22Rv1 (cell line): ENCODE results near the gene SRC.

Source experiments
- H3K27ac ChIP-seq: fragments of 450-650 bp; 2 replicates; pipeline ENCODE4 v1.5.1; 2017
- ZFX ChIP-seq: fragments of 450-650 bp; IDR thresholded peaks from 2 replicates; pipeline ENCODE4 v1.6.1; 2017; ENCODE audit warnings: antibody characterized with exemption, borderline replicate concordance
- TF ChIP-seq, protein P1 (sequence below): fragments of 450-650 bp; IDR thresholded peaks from 2 replicates; pipeline ENCODE4 v1.5.1; 2017; ENCODE audit warnings: mild to moderate bottlenecking

The SRC gene

DNA sequence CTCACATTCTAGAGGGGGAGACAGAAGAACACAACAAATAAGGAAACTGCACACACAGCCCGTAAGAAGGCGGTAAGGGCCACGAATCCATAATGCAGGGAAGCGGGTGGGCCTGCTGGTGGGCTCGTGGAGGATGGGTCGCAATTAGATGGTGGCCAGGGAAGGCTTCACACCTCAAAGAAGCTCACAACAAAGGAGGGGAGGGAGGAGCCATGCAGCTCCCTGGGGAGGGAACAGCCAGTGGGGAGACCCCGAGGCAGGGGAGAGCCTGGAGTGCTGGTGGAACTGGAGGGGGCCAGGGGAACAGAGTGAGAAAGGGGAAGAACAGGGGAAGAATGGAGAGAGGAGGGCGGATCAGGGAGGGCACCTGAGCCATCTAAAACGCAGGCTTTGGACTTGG lies 13.4 kb downstream of the SRC start:
- H3K27ac ChIP-seq: no peak overlapping the region
- TF ChIP-seq, protein P1, sequence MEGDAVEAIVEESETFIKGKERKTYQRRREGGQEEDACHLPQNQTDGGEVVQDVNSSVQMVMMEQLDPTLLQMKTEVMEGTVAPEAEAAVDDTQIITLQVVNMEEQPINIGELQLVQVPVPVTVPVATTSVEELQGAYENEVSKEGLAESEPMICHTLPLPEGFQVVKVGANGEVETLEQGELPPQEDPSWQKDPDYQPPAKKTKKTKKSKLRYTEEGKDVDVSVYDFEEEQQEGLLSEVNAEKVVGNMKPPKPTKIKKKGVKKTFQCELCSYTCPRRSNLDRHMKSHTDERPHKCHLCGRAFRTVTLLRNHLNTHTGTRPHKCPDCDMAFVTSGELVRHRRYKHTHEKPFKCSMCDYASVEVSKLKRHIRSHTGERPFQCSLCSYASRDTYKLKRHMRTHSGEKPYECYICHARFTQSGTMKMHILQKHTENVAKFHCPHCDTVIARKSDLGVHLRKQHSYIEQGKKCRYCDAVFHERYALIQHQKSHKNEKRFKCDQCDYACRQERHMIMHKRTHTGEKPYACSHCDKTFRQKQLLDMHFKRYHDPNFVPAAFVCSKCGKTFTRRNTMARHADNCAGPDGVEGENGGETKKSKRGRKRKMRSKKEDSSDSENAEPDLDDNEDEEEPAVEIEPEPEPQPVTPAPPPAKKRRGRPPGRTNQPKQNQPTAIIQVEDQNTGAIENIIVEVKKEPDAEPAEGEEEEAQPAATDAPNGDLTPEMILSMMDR: no peak
- TF ChIP-seq ZFX: no peak

DNA sequence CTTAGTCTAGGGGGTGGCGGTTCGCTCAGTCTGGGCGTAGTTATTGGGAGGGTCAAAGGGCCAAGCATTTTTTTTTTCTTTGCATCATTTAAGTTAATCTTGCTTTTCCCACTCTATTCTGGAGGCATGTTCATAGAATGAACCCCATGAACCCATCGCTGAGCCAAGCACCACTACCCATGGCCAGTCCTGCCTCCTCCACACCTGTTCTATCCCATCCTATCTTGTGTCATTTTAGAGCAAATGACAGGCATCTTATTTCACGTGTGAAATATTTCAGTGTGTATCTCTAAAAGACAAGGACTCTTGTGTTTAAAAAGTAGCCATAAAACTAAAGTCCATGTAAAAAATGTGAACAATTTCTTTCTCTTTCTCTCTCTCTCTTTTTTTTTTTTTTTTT lies 13.9 kb downstream of the SRC start:
- H3K27ac ChIP-seq: no peak overlapping the region
- no peak for TF ChIP-seq ZFX

DNA sequence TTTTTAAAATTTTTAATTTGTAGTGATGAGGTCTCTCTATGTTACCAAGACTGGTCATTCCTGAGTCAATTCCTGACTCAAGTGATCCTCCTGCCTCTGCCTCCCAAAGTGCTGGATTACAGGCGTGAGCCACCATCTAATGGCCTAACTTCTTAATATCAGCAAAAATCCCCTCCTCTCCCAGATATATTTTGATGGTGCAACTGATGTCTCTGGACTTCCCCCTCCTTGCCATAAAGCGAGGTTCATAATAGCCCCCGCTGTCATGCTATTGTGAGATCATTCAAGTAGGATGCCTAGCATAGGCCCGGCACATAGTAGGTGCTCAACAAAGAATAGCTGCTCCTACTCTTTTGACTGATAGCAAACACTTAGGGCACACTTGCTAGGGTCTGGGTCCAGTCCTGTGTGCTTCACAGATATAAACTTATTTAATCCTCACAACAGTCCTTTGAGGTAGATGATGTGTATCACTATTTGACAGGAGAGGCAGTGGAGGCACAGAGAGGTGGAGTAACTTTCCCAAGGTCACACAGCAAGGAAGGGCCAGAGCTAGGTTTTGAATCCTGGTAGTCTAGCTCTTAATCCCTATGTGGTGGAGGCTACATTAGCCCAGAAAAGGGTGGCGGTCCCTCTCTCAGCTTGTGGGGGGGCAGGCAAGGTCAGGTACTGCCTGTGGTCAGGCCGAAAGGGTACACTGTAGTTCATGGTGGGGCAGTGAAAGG lies 14.6 kb downstream of the SRC start:
- TF ChIP-seq, protein P1: no peak
- no peak for TF ChIP-seq ZFX
- no peak overlapping the region for H3K27ac ChIP-seq

DNA sequence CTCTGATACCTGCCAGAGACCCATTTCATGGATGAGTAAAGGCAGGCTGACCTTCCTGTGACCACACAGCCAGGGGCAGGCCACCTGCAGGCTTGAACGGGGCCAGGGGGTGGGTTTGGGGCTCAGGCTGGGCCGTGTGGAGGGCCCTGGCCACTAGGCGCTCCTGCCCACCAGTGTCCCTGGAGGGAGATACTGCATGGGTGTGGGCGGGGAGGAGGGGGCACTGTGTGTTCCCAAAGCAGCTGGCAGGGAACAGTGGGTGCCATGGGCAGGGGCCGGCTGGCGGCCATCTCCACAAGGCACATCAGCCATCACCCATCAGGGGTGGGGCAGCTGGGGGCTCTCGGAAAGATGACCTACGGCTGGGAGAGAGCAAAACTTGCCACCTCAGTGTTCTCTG lies 15.4 kb downstream of the SRC start:
- H3K27ac ChIP-seq: no peak overlapping the region
- TF ChIP-seq, protein P1: no peak
- no peak for TF ChIP-seq ZFX

DNA sequence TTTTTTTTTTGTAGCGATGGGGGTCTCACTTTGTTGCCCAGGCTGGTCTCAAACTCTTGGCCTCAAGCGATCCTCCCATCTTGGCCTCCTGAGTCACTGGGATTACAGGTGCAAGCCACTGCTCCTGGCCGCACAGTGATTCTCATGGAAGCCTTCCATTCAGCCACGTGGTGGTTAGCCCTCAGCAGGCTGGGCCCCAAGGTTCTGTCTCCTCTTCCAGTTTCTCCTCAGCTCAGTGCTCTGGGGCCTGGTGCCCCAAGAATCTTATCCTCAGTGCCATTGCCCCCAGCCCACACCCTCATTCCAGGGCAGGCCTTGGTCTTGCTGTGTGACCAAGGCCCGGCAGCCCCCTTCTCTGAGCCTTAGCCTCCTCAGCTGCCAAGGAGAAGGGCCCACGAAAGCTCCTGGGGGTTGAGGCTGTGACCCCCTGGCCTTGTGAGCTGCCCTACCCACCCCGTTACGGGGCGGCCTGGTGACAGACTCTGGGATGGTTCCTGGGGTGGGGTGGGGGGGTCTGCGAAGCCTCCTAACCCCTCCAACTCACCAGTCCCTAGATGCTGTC lies 16.4 kb downstream of the SRC start:
- no peak for TF ChIP-seq ZFX
- TF ChIP-seq, protein P1: no peak
- no peak overlapping the region for H3K27ac ChIP-seq

DNA sequence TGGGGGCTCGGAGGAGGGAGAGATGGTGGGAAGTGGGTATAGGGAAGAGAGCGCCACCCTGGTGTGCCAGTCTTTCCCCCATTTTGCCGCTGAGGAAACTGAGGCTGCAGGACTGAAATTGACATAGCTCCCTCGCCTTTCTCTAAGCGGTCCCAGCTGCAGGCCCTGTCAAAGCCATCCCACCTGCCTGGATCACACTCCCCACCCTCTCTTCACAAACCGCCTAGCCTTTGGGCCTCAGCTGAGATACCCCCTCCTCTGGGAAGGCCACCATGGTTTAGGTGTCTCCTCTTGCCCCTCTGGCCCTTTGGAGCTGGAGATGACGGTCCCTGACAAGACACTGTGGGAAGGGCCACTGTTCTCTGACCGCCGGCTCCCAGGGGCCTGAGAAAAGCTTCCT lies 16.9 kb downstream of the SRC start:
- no peak overlapping the region for H3K27ac ChIP-seq
- no peak for TF ChIP-seq ZFX
- TF ChIP-seq, protein P1: no peak

DNA sequence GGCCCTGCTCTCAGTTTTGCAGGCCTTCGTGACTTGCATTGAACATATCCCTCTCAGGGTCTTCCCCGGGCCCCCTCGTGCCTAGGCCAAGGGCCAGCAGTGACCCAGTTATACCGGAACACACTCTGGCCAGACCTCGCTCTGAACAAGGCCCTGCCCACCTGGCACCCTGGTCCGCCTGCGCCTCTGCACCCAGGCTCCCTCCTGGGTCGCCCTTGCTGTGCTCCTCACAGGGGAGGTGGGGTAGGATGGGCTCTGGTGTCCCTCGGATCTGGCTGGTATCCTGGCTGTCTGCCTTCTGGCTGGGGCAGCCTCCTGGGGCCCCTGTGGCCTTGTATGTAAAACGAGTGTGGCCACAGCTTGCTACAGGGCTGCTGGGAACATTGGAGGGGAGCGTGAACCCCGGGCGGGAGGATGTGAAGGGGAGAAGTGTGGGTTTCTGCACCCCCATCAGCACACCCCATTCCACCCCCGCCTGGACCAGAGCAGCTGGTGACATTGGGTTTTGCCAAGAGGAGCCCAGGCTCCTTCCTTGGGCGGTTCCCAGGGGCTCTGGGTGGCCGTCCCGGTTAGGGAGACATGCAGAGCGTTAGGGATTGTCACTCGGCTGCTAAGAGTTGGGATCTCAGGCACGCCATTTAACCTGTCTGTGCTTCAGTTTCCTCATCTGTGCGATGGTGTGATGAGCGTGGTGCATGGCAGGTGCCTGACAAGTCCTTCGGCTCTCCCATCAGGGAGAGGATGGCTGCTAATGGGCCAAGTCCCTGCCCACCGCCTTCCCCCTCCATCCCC lies 17.5 kb downstream of the SRC start:
- H3K27ac ChIP-seq: no peak overlapping the region

More for the DNA sequence above, 17.5 kb downstream of the SRC start:
- TF ChIP-seq, protein P1: no peak
- TF ChIP-seq ZFX: no peak
